ENCODE data around the gene AUTS2.

The AUTS2 gene

DNA sequence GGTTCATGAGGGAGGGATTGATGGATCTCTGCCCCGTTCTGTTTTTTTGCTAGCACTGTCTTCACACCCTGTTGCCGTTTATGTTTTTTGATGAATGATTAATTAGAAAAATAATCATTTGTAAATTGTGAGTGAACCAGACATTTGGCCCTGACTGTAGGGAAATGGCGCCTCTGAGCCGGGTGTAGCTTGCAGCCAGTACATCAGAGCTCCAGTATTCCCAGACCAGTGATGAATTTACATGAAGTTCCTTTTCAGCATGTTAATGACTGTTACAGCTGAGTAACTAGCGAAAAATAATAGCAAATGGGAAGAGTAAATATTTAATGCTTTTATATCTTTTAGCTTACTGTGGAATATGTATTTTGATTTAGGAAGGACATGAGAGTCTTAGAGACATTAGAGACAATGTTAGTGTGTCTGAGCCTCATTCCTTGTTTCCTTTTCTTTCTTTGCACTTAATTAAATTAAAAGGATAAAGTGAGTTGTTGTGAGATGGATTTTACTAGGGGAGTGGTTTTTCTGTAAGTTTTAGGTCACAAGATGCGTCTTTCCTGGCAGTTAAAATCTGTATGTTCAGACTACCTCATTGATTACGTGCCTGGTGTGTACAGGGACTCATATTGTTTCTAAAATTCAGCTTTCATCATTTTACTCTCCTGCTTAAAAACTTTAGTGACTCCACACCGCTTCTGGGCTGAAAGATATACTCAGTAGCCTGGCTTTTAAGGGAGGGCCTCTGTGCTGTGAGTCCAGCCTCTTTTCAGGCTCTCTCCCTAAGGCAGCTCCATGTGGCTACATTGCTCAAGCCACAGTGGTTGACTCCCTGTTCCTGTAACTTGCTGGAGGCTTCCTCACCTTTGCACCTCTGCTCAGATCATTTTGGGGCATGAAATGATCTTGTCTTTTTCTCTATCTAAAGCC is 86.4 kb downstream of the AUTS2 start:
- DNase-seq (ENCODE audit: low read depth in 2 of 2, low spot score in 1 of 2), result no peak

DNA sequence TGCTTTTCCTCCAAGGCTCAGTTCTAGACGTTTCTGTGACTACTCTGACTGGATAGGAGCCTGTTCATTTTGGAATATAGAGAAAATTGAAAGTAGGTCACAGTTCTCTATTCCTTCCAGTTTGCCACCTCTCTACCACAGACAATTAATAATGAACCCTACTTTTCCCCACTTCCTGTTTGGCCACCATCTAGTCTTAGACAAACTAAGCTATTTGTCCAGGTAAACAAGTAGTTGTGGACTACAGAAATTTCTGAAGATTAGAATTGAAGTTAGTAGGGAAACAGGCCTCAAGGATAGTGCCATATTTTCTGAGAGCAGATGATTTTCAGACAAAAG is 87.0 kb downstream of the AUTS2 start:
- DNase-seq (ENCODE audit: low read depth in 2 of 2, low spot score in 1 of 2), result no peak

DNA sequence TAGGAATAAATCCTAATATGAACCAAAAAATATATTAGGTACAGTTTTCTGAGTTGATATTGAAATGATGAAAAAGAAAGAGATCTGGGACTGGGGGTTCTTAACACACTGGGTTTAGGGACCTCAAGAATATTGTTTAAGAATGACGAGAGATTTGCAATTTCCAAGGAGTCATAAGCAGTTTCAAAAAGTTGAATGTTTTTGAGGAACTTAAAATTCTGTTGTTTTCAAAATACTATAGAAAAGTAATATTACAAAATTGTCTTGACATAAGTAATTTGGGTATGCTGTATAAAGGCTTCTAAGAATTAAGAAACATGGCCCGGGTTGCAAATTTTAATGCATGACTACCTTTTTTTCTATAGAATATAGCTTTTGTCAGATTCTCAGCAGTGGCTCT is 88.1 kb downstream of the AUTS2 start:
- DNase-seq (ENCODE audit: low read depth in 2 of 2, low spot score in 1 of 2), result no peak

DNA sequence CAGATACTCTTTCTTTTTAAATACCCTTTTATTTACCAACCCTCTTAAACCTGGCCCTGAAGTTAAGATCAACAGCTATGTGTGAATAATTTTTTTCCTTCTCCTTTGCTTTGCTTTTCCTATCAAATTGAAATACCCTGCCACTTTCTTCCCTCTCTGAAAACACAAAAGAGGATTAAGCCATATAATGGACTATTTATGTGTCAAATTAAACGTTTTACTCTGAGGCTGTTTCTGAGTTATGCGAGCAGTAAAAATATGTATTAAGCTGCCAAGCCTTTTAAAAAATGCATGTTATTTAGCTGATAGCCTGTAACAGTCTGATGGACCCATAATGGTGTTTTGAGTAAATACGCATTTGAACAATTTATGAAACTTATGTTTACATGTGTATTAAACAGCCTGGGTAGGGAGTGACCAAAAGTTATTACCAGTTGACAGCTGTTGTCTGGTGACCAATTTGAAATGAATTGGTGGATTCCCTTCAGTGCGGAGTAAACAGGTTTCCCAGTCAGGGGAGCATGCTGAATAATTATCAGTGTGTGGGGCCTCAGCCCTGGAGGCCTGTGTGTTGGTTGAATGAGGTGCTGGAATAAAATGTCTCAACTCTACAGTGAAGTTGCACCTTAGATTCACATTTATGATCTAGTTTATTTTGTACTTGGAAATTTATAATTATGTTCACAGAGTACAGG is 89.6 kb downstream of the AUTS2 start:
- no peak for DNase-seq (ENCODE audit: low read depth in 2 of 2, low spot score in 1 of 2)

DNA sequence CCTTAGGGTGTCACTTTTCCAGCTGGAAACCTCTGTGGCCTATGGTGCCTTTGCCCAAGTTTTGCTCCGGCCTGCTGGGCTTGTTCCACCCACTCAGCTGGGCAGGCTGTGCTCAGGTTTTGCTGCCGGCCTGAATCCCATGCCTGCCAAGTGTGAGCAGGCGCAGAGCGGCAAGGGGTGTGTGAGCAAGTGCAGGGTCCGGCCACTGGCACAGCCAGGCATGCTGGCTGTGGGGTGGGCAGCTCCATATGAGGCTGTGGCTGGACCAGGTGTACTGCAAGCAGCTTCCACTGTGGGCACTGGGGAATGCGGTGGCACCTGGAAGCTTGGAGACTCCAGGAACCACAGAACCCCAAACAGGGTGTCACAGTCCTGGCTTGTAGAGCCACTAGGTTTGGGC is 92.1 kb downstream of the AUTS2 start:
- DNase-seq (ENCODE audit: low read depth in 2 of 2, low spot score in 1 of 2), result no peak

DNA sequence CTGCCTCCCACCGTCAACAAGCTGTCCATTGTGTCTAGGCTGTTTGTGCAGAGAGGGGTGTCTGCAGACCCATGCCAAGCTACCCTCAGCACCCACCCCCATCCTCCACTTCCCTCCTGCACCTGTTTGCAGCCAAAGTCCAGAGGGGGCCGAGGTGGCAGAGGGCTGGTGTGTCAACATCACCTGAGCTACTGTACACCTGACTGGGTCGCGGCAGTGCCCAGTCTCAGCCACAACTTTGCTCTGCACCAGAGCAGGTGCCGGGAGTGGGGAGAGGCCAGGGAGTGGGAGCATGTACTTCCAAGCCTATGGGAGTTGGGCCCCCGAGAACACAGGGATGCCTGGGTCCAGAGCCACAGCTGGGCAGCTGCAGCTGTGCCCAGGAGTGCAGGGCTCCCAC is 93.1 kb downstream of the AUTS2 start:
- no peak for DNase-seq (ENCODE audit: low read depth in 2 of 2, low spot score in 1 of 2)

DNA sequence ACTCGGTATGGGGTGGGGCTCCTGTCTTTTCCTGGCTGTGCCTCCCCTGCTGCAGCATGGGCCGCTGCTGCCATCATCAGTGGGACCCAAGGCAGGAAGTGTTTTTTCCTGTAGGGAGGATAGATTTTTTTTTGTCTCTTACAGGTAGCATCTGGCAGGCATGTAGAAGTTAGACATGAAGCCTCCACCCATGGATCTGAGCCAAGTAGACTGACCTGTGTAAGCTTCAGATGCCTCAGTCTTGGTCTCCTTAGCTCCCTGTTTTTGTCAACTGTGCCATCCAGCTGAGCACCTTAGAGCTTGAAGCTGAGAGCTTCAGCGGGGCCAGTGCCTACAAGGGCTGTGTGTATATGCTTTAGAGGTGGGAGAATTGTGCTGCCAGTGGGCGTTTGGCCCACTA is 93.5 kb downstream of the AUTS2 start:
- no peak for DNase-seq (ENCODE audit: low read depth in 2 of 2, low spot score in 1 of 2)

DNA sequence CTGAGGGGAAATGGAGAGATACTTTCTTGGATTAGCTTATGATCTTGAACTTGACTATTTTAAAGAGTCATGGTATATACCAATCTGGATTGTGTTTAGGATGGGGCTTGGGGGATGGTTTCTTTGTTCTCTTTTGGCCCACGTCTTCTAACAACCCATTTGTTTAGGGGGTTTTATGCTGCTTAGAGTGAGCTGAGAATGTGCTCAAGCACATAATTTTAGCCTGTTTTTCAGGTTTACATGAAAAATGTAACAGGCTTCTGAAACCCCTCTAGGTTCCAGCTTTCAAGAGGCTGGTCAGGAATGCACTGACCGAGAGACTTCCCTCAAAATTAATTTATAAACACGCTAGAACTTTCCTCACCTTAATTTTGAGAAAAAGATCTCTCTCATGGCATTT is 94.3 kb downstream of the AUTS2 start:
- DNase-seq (ENCODE audit: low read depth in 2 of 2, low spot score in 1 of 2), result no peak

DNA sequence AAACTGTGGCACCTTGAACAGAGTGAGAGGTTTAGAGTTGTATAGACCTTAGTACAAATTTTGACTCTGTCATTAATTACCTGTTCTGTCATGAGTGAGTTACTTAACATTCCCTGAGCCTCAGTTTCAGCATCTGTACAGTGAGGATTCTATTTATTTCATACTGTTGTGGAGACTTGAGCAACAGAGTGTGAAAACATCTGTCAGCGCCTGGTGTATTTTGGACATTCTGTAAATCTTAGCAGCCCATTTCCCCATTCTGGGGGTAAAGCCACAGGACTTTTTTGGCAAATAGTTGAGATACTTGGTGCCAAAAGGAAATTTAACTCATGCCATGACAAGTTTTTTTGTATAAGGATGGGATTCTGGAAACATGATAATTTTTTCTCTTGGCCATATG is 94.8 kb downstream of the AUTS2 start:
- no peak for DNase-seq (ENCODE audit: low read depth in 2 of 2, low spot score in 1 of 2)

DNA sequence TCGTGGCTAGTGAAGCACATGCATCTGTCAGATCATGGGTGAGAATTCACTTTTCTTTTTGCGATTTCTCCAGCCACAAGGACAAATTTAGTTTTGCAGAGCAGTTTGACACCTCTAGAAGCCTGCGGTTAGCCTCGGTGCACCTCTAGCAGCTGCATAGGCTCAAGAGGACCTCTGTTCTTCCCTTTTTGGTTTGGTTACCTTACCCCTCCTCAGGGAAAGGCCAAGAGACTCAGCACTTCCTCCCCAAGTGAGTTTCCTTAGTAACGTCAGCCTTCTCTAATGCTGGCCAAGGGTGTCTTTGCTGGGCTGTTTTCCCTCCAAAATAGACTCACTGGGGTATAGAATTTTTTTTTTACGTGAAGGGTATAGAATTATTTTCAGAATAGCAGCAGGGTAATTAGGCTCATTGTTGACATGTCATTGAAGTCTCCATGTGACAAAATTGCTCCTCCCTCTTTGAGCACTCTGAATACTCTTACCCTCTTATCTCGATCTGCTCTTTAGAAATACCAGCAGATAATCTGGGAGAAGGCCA is 97.8 kb downstream of the AUTS2 start:
- no peak for DNase-seq (ENCODE audit: low read depth in 2 of 2, low spot score in 1 of 2)

DNA sequence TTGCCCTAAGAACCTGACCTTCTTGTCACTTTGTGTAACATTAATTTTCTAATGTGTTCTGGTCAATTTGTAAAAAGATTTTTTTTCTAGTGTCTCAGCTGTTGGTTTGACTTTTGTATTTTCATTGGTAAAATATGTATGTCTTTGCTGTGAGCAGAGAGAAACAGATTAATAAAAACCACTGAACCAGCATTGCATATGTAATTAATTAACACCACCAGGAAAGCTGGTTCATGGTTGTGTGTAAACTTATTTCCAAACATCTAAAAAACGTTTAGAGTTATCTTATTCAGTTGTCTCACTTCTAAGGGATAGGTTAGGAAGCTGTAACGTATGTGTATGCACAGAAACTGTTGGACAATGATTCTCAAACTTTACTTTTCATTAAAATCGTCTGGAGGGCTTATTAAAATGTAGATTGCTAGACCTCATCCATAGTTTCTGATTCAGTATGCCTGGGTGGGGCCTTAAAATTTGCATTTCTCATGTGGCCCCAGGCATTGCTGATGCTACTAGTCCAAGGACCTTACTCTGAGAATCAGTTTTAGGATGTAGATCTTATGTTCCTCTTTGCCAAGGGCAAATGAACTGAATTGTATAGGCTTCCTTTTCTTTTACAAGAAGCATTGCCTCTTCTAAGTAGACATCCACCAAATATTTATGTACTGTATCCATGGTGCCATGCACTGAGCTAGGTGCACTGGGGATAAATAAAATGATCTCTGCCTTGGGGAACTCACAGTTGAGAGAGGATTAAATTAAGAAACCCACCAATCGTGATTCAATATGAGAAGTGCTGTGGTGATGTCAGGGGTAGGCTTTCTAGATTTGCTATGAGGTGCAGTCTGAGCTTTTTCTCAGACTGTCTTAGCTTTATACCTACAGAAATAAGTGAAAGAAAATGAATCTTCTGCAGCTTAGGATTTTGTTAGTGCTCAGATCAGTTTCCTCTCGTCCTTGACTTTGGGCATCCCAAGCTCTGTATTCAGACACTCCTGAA is 98.7 kb downstream of the AUTS2 start:
- DNase-seq (ENCODE audit: low read depth in 2 of 2, low spot score in 1 of 2), result no peak

DNA sequence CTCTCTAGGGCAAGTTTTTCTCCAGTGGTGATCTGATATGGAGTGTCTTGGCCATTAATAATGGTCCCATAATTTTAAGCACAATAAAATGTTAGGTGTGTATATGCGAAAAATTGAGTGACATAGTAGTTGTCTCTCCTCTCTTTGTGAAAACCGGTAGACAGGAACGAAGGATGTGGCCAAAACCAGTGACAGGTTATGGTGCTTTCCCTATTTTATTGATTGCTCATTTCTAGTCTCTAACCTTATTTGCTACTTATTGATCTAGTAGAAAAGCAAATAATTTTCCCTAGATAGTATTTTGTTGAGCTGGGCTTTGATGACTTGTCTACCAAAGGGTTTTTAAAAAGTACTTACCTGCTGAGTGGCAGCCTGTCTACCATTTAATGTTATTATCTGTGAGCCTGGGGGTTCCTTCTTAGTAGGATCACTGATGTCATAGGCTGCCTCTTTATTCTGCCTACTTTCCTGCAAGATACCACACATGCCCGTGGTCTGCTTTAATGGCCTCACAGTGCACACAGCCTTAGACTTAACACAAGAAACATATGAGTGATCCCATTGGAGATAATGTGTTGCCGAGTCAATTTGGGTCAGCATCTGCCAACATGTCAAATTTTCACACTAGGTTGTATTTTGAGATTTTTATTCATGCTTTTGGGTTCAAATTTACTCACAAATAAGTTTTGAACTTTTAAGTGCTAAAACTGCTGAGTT is 100.0 kb downstream of the AUTS2 start:
- DNase-seq (ENCODE audit: low read depth in 2 of 2, low spot score in 1 of 2), result no peak

DNA sequence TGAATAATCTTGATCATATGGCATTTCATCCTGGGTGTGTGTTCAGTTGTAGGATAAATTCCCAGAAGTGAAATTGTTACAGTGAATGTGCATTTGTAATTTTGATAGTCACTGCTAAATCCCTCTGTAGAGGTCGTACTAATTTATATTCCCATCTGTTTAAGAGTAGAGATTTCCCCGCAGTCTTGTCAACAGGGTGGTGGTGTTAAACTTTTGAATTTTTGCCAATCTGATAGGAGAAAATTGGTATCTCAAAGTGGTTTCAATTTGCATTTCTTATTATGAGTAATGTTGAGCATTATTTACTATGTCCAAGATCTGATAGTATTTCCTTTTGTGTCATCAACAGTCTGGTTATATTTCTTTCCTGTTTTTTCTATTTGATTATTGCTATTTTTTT is 101.7 kb downstream of the AUTS2 start:
- no peak for DNase-seq (ENCODE audit: low read depth in 2 of 2, low spot score in 1 of 2)

DNA sequence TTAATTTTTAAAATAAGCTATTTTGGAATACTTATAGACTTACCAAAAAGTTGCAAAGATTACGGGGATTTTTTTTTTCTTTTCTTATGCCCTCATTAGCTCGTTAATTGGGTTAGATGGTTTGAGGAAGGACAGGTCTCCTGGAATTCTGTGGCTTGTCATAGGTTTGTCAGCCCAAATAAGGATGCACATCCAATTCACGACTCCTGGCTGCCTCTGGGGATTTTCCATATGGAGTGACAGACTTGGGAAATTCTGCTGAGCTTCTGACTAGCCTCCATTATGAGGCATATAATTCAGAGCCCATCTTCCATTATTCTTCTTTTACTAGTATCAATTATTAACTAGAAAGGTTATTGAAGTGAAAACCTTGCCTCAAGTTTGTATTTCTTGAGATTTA is 102.1 kb downstream of the AUTS2 start:
- no peak for DNase-seq (ENCODE audit: low read depth in 2 of 2, low spot score in 1 of 2)

DNA sequence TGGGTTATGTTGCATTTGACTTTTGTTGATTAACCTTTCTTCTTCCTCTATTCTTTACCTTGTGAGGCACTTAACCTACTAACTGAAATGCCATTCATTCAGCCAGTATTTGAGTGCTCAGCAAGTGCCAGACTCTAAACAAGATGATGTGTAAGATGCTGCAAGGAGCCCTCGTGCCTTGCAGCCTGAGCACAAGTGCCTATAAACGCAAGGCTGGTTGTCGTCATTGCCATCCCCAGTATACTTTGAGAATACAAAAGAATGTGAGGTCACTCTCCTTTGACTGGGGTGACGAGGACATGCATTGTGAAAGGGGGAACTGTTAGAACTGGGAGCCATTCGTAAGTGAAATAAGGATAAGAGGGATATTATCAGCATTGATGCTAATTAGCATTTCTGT is 103.0 kb downstream of the AUTS2 start:
- DNase-seq (ENCODE audit: low read depth in 2 of 2, low spot score in 1 of 2), result no peak

DNA sequence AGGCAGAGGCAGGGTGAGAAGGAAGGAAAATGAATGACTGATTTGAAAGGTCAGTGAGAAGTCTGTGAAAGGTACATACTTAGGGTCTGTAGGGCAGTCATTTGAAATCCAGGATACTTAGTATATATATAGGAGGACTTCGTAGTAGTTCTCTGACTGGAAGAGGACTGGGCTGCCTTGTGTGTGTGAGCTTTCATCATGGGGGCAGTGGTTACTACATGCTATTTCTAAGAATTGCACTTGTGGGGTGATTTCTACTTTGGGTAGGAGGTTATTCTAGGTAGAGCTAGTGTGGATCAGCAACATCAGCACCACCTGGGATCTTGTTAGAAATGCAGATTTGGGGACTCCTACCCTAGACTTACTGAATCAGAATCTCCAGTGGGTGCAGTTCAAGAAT is 104.1 kb downstream of the AUTS2 start:
- DNase-seq (ENCODE audit: low read depth in 2 of 2, low spot score in 1 of 2), result no peak

DNA sequence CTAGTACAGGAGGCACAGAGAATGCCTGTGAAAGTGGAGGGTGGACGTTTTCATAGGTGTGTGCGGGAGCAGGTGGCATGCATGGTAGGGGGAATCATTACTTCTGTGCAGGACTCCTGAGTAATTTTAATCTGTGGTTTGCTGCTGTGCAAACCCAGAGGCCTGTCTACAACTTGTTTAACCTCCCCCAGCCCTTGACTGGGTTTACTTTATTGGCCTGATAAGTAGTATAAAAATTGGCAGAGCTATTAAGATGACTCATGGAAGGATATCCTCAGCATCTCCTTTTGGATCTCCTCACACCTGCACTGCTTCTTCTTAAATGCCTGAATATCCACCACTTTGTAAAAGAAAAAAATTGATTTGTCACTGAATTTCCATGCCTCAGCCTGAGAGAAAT is 104.8 kb downstream of the AUTS2 start:
- no peak for DNase-seq (ENCODE audit: low read depth in 2 of 2, low spot score in 1 of 2)

DNA sequence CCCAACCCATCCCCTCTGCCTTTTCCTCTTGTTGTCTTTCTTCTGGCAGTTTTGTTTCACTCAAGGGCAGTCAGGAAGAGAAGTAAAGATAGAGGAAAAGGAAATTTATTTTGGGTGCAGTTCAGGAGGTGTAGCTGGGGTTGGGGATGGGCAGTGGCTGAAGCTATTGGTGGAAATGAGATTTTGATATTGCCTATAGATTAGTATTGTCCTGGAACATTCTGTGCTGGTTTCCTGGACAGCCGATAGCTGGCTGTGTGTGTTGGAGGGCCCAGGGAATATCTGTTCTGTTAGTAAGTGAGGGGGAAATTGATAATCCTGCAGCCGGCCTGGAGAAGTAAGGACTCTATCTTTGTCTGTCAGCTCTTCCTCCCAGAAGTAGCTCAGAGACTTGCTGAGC is 107.8 kb downstream of the AUTS2 start:
- DNase-seq (ENCODE audit: low read depth in 2 of 2, low spot score in 1 of 2), result no peak

DNA sequence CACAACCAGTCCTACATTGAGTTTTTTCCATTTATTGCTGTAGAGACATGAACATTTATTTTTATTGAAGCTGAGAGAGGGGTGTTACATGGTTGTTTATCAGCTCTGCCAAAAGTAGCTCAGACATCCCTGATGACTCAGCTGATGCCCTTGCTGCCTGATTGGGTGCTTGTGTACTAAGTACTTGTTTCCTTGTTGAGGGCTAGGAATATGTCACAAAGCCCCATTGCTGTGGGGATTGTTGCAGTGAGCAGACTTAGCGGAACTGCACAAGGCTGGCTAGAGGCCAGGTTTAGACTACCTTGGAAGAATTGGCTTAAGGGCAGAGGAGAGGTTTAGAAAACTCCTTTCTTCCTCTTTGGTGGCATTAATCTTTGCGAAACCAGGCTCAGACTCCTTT is 110.6 kb downstream of the AUTS2 start:
- DNase-seq (ENCODE audit: low read depth in 2 of 2, low spot score in 1 of 2), result no peak

DNA sequence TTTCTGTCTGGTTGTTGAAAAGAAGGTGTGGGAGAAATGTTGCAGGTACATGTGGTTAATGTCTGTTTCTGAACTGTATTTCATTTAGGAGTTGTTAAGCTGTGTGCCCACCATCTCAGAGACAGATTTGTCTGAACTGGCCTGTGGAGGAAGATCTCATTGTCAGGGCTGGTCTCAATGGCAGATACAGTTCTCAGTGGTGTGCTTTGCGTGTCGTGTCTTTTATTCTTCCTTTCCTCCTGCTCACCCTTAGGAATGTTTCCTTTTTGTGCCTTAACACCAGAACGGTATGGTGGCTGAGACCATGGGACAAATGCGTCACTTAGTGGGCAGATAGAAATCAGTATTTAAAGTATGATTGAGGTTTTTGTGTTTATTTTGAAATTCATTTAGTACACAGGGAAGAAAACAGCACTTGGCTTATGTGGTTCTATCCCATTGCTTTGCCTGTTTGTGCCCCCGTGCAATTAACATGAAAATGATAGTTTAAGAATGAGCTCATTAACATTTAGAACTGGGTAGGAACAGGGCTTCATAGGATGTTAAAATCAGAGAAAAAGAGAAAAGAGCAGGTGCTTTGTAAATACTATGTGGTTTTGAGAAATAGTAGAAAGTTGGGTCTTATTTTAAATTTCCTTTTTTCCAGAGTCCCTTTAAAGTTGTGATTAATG is 112.6 kb downstream of the AUTS2 start:
- DNase-seq (ENCODE audit: low read depth in 2 of 2, low spot score in 1 of 2), result no peak
